Activated CD8-positive, alpha-beta T cell treated with anti-CD3 and anti-CD28 coated beads for 36 hours (primary cell): ENCODE measurements around the gene CHST15. TPM values are rescaled to one million over a fixed set of nuclear protein-coding genes. Genes with fewer than 3 reads are reported as not detected.

Source experiments
- ATAC-seq: fragments of 200-7000 bp; cut with Tn5 transposase; one replicate; pipeline ENCODE4 v1.10.0; 2021; ENCODE audit warnings: mild to moderate bottlenecking, moderate library complexity
- CTCF ChIA-PET: fragments of 350-600 bp; sonication (Branson Sonifier 250); formaldehyde crosslinking; loops from one replicate; lab custom pipeline; 2021; ENCODE audit warnings: antibody characterized with exemption; lab: Charles Lee
- POLR2A ChIA-PET: fragments of 350-600 bp; sonication (Branson Sonifier 250); formaldehyde crosslinking; loops from one replicate; lab custom pipeline; 2021; ENCODE audit warnings: antibody characterized with exemption; lab: Charles Lee
- DNase-seq: peaks from one replicate; pipeline ENCODE4 v3.0.0-alpha.2; 2020
- H3K27ac Mint-ChIP-seq: one replicate; pipeline ENCODE4 v1.8.0; 2021; ENCODE audit warnings: mild to moderate bottlenecking, mixed read lengths
- H3K27me3 Mint-ChIP-seq: one replicate; pipeline ENCODE4 v1.8.0; 2021; ENCODE audit warnings: mixed read lengths
- H3K36me3 Mint-ChIP-seq: one replicate; pipeline ENCODE4 v1.8.0; 2021; ENCODE audit warnings: low read depth, mixed read lengths
- H3K4me1 Mint-ChIP-seq: one replicate; pipeline ENCODE4 v1.8.0; 2021; ENCODE audit warnings: low read depth, mixed read lengths
- H3K4me3 Mint-ChIP-seq: one replicate; pipeline ENCODE4 v1.8.0; 2021; ENCODE audit warnings: mild to moderate bottlenecking, moderate library complexity, mixed read lengths
- H3K9me3 Mint-ChIP-seq: one replicate; pipeline ENCODE4 v1.8.0; 2021; ENCODE audit warnings: mixed read lengths
- intact Hi-C: fragments of 100-400 bp; cut with micrococcal nuclease; formaldehyde crosslinking; loops from one replicate; pipeline ENCODE4 v1.10.0; 2022
- total RNA-seq, 2 experiments: library from RNA; stranded (reverse); gene quantifications; one replicate each; pipeline ENCODE4 v1.2.3, GENCODE V29; 2021
- TF ChIP-seq, protein P1 (sequence below): fragments of 200-600 bp; IDR thresholded peaks from one replicate; pipeline ENCODE4 v1.8.0; 2022; ENCODE audit warnings: antibody characterized with exemption, mild to moderate bottlenecking

CHST15 gene
- total RNA-seq, 2 experiments from 2014 or later = 0.36 to 0.81 TPM

DNA sequence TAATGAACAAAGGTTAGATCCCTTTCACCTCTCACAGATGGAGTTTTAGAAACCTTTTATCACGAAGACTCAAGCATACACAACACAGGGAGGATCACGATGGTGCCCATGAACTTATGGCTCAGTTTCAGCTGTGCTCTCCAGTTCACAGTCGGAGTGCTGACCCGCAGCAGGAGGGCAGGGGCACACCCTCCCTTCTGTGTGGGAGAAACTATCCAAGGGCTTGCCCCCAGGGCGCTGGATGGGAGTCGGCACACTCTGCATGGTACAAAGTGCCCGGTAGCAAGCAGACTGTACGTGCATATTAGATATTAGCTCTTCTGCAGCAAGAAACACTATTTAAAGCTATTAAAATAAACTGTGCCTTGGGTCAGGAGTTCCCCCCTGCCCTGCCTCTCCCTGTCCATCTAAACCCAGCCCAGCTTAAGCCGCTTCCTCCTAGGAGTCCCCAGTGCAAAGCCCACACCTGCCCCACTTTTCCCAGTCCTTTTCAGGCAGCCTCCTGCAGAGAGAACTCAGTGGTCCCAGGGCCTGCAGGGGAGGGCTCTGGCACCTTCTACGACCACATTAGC, 76.5 kb downstream of the CHST15 start:
- intact Hi-C loops = no loop called here
- TF ChIP-seq, protein P1, sequence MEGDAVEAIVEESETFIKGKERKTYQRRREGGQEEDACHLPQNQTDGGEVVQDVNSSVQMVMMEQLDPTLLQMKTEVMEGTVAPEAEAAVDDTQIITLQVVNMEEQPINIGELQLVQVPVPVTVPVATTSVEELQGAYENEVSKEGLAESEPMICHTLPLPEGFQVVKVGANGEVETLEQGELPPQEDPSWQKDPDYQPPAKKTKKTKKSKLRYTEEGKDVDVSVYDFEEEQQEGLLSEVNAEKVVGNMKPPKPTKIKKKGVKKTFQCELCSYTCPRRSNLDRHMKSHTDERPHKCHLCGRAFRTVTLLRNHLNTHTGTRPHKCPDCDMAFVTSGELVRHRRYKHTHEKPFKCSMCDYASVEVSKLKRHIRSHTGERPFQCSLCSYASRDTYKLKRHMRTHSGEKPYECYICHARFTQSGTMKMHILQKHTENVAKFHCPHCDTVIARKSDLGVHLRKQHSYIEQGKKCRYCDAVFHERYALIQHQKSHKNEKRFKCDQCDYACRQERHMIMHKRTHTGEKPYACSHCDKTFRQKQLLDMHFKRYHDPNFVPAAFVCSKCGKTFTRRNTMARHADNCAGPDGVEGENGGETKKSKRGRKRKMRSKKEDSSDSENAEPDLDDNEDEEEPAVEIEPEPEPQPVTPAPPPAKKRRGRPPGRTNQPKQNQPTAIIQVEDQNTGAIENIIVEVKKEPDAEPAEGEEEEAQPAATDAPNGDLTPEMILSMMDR = no peak
- H3K9me3 Mint-ChIP-seq = peaks cover 8% of the 10 kb centered on the region
- ChIA-PET POLR2A (no interaction called here), CTCF (no interaction called here)
- DNase-seq = no peak
- H3K4me3 Mint-ChIP-seq = no peak overlapping the region
- no peak overlapping the region for H3K27ac Mint-ChIP-seq
- no peak for ATAC-seq
- no peaks in the 10 kb centered on the region for H3K4me1 Mint-ChIP-seq
- no peaks in the 10 kb centered on the region for H3K27me3 Mint-ChIP-seq
- H3K36me3 Mint-ChIP-seq = no peaks in the 10 kb centered on the region

DNA sequence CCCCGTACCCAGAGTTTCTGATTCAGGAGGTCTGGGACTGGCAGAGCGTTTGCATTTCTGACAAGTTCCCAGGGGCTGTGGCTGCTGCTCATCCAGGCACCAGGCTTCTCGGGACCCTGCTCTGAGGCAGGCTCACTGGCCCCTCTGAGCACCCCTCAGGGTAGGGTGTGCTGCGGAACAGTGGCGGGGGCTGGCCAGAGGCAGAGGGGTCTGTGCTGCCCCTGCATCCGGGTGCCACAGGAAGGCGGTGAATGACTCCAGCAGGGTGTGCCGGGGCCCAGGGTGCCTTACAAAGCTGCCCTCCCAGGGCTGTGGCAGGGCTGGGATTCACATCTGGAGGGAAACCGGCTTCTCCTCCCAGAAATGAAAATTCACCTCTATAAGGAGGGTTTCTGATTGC, 77.4 kb downstream of the CHST15 start:
- CTCF ChIA-PET = no interaction called here
- peaks cover 8% of the 10 kb centered on the region for H3K9me3 Mint-ChIP-seq
- no peak overlapping the region for H3K4me3 Mint-ChIP-seq
- H3K36me3 Mint-ChIP-seq = no peaks in the 10 kb centered on the region
- POLR2A ChIA-PET = no interaction called here
- H3K27ac Mint-ChIP-seq = no peak overlapping the region
- TF ChIP-seq, protein P1 = no peak
- intact Hi-C loops = no loop called here
- no peak for ATAC-seq
- no peaks in the 10 kb centered on the region for H3K4me1 Mint-ChIP-seq
- no peak for DNase-seq
- H3K27me3 Mint-ChIP-seq = no peaks in the 10 kb centered on the region

DNA sequence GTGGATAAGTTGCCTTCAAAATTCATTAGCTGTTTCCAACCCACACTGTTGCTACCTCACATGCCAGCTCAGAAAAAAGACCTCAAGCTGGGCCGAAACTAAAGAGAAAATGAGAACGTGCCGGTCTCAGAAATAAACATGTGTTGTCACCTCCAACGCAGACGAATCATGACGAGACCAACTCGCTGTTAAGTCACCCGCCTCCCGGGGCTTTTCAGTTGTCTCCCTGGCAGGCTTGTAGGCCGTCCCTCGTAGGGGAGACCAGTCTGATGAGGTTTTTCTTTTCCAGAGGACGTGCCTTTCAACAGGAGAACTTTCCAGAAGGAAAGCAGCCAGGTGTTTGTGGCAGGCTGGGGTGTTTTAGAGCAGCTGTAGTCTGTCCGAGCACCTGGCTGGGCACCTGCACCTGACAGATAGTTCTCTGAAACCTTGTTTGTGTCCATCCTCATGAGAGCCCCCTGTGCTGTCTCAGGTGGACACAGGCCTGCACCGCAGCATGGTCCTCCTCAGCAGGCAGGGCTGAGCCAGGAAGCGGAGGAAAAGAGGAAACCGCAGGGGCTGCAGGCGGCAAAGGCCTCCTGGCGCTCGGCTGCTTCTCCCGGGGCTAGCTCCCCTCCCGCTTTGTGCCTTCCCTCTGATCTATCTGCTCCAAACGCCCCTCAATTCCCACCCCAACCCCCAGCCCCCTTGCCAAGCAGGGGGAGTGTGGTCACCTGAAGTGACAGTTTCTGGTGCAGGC, 78.8 kb downstream of the CHST15 start:
- Mint-ChIP-seq H3K9me3 (peaks cover 8% of the 10 kb centered on the region), H3K27ac (no peak overlapping the region), H3K36me3 (no peaks in the 10 kb centered on the region), H3K27me3 (no peaks in the 10 kb centered on the region), H3K4me1 (no peaks in the 10 kb centered on the region), H3K4me3 (no peak overlapping the region)
- CTCF ChIA-PET = interaction anchor here (1.4 to 1.5 kb wide), 2 partner anchors 11 to 20 kb away, joined by 3 to 4 read pairs; no protein-coding TSS in a partner anchor
- DNase-seq = no peak
- POLR2A ChIA-PET = no interaction called here
- ATAC-seq = no peak
- TF ChIP-seq, protein P1 = no peak
- intact Hi-C loops = no loop called here

DNA sequence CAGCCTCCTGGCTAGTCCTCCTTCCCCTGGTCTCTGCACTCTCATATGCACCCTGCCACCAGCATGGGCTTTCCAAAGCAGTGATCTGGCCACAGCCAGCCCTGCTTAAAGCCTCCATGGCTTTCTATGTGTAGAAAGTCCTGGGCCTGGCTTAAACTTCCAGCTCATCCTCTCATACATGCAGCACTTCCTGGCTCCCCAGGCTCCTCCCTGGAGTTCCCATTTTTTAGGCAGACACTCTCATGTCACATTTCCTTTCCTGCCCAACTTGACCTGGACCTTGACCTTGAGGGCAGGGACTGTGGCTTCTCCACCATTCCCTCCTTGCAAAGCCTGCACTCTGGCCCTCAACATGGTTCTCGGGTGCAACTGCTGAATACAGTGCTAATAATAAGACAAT, 79.5 kb downstream of the CHST15 start:
- H3K4me3 Mint-ChIP-seq = no peak overlapping the region
- ATAC-seq (no peak), DNase-seq (no peak)
- no peaks in the 10 kb centered on the region for H3K4me1 Mint-ChIP-seq
- TF ChIP-seq, protein P1 = no peak
- no peaks in the 10 kb centered on the region for H3K27me3 Mint-ChIP-seq
- ChIA-PET POLR2A (no interaction called here), CTCF (interaction anchor here (1.4 to 1.5 kb wide), 2 partner anchors 11 to 19 kb away, joined by 3 to 4 read pairs; no protein-coding TSS in a partner anchor)
- no peaks in the 10 kb centered on the region for H3K36me3 Mint-ChIP-seq
- H3K9me3 Mint-ChIP-seq = peaks cover 8% of the 10 kb centered on the region
- H3K27ac Mint-ChIP-seq = no peak overlapping the region
- intact Hi-C loops = no loop called here

DNA sequence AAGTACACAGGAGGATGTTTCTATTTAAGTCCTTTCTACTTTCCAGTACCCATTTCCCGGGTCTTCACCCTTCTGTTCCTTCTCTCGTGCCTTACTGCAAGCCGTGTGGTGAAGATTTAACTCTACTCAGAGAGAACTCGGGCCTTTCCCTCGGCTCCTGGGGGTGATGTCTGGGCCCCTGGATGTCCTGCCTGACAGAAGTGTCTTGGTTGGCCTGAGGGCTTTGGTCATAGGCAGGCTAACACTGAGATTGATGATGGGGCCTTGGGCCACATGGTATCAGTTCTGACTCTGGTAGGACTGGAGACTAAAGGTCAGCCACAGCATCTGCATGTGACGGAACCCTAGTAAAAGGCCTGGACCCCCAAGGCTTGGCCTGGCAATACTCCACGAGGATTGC, 80.4 kb downstream of the CHST15 start:
- no peak for DNase-seq
- H3K9me3 Mint-ChIP-seq = peaks cover 8% of the 10 kb centered on the region
- no peak overlapping the region for H3K4me3 Mint-ChIP-seq
- no peak overlapping the region for H3K27ac Mint-ChIP-seq
- POLR2A ChIA-PET = no interaction called here
- TF ChIP-seq, protein P1 = no peak
- H3K36me3 Mint-ChIP-seq = no peaks in the 10 kb centered on the region
- intact Hi-C loops = no loop called here
- H3K4me1 Mint-ChIP-seq = no peaks in the 10 kb centered on the region
- no peaks in the 10 kb centered on the region for H3K27me3 Mint-ChIP-seq
- CTCF ChIA-PET = no interaction called here
- no peak for ATAC-seq
